ENCODE data around the gene DAGLA.

DAGLA gene

DNA sequence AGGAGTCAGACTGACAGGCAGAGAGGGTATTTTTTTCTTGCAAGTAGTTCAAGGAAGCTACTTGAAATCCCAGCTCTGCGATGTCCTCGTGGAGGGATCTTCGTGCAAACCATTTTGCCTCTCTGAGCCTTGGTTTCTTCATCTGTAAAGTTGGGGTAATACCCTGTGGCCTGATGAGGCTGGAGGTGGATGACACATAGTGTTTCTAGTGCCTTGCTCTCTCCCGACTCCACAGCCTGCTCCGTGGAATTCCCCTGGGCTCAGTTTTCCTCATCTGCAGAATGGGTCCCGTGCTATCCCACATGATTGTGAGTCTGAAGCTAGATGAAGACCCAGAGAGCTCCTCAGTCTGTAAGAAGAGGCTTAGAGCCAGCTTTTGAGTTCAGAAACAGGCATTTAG, 32.7 kb downstream of the DAGLA start:
- DNase-seq: no peak

DNA sequence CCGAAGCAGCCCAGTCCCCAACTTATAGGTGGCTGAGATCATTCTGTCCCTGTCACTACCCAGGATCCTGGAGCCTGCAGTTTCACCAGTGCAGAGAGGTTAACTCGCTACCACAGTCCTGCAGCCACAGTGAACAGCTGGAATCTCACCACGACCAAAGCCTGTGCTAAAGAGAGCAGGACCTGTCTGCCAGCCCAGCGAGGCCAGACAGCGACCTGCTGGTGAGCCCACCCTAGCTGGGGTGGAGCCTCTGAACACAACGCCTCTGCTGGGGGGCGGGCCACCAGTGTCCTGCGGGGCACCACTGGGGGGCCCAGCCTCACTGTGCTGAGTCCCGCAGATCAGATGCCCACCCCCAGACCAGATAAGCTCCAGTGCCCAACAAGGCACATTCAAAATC, 33.3 kb downstream of the DAGLA start:
- DNase-seq: no peak

DNA sequence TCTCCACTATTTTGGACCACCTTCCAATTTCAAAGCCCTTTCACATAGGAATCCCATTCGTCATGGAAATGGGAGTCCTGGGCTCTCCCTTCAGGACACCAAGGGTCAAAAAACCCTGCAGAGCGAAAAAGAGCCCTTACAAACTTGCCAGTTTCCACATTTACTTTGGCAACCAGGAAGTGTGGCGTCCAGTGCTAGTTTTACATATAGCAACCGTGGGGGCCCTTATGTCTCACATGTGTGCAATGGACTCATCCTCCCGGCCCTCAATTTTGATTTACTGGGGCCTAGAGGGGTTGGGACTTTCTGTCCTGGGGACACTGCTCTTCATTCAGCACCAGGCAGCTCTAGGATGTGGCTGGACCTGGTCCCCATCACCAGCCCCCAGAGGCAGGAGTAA, 33.7 kb downstream of the DAGLA start:
- no peak for DNase-seq

DNA sequence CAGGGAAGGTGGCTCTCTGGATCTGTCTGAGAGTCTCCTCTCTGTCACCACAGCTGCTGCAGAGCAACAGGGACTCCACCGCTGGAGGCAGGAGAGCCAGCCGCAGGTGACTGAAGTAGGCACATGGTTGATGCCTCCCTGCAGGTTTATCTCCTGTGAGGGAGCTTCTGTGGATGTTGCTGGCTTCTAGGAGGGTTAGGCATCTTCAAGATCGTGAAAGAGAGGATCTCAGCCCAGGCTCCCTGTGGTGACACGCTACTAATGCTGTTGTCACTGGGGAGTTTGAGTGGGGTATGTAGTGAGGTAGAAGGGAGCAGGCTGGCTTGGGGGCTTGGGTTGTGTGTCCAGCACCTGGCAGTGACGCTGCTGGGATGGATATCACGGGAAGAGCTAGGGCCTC, 34.1 kb downstream of the DAGLA start:
- no peak for DNase-seq

DNA sequence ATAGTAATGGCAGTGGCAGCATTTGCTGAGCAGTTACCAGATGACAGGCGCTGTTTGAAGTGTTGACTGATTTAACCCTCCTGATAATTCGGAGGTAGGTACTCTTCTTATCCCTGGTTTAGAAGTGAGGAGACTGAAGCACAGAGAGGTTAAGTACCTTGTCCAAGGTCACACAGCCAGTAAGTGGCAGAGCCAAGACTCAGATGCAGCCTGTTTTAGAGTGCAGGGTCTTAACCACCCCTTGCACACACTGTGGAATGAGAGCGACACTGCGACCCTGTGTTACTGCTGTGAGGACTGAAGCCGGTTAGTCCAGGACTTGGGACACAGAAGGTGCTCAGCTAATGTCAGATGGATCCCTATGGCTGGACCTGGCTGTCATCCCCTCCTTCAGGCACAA, 34.7 kb downstream of the DAGLA start:
- DNase-seq: no peak

DNA sequence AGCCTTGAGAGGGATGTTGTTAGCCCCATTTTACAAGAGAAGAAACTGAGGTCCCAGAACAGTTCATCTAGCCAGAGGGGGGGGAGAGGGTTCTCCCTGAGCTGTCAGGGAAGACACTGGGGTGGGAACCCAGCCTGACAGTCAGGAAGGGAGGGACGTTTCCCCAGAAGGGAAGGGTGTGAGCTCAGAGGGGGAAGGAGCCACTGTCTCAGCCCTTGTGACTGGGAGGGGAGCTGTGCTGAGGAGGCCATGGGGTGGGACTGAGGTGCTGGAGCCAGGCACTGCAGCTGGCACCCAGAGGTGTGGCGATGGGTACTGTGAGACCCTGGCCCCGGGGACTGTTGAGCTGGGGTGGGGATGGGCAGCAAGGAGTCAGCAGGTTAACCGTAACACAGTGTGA, 35.7 kb downstream of the DAGLA start:
- no peak for DNase-seq

DNA sequence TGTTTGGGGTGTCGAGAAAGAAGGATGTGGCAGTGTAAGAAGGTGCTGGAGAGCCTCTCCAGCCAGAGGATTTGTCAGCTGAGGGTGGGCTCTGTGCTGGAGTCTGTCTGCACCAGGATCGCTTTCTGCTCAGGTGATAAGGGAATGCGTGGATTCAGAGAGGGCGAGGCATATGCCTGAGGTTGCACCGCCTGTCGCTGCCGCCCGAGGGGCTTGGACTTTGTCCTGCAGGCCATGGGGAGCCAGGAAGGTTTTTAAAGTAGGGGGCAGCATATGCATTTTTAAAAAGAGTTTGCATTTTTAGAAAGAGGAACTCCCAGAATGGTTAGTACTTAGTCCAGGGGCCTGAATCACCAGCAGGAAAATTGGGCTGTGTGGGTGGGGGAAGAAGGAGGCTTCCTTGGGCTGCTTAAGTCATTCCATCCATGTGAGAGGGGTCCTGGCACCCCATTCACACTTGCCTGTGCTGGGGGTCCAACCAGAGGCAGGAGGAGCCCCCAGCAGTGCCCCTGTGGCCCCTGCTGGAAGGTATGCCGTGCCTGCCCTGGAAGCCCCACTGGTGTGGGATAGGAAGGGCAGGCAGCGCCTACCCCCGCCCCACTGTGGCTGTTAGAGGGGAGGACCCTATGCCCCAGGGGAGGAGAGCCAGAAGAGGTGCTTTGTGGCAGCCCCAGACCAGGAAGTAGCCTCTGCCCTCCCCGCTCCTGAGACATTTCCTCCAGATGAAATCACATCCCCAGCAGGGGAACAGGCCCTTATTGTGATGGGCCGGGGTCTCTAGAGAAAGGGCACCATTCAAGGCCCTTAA, 36.5 kb downstream of the DAGLA start:
- DNase-seq: no peak

DNA sequence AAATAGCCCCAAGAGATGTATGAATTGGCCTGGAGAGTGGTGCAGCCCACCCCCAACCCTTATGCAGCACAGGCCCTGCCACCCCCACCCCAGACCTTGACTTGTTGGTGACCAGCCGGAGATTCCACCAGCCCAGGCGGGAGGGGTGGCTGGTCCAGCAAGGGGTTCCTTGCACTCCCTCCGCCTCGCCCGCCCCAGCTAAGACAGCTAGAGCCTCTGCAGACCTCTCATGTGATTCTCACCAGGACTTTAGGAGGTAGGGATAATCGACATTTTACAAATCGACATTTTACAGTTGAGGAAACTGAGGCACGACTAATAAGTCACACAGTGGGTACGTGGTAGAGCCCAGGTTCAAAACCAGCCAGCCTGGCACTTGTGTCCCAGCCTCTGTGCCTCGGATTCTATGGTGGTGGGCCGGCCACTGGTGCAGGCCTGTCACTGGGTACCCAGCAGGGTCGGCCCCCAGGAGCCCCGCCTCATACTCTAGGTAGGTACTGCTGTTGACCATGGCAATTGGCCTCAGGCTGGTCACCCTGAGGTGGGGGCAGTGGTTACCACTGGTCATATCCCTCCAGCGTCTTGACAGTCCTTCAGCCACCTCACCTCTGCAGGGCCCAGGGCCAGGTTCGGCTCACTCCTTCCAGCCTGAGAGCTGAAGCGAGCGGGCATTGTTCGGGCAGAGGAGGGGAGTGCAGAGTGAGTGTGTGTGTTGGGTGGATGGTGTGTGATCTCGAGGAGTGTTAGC, 37.3 kb downstream of the DAGLA start:
- DNase-seq: no peak

DNA sequence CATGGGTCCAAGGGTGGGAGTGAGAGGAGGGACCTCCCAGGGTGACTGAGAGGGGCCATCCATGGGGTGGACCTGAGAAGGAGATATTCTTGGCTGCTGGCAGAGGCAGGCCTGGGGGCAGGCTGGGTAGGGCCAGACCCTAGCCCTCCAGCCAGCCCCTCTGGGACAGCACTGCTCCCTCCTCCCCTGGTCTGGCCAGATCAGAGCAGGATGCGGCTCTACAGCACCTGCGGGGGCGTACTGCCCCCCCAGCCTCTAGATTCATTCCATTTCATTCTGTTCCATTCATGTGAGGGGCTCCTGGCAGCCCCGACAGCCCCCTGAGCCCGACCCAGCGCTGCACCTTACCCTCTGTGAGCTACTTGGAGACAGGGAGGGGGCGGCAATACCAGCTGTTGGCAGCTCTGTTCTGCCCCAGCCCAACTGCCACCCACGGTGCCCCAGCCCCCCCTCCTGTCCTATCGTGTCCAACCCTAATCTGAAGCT, 37.9 kb downstream of the DAGLA start:
- DNase-seq: no peak

DNA sequence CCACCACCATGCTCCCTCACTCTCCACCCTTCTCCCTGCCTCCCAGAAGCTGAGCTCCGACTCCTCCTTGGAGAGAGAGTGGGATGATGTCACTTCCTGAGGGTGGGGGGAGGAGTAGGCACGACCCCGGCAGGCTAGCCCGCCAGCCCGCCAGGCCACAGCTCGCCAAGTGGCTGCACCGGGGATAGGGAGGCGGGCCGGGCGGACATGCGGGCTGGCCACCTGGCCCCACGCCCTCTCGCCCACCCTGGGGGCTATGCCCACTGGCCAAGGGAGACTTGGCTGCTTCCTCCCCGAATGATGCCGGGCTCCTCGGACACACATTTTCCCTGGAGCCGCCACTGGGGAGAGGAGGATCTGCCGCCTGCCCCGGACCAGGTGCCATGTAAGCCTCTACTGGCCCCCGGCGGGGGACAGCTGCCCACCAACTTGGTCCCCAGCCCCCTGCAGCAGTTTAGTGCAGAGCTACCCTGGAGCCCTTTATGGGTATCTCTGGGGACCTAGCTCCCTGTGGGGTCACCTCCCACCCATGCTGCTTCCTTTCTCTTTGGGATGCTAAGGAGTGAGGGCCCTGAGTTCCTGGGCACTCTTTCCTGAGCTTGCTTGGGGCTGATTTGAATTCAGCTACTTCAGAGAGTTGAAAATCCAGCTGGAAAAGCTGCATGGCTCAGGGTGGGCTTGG, 38.6 kb downstream of the DAGLA start:
- no peak for DNase-seq

DNA sequence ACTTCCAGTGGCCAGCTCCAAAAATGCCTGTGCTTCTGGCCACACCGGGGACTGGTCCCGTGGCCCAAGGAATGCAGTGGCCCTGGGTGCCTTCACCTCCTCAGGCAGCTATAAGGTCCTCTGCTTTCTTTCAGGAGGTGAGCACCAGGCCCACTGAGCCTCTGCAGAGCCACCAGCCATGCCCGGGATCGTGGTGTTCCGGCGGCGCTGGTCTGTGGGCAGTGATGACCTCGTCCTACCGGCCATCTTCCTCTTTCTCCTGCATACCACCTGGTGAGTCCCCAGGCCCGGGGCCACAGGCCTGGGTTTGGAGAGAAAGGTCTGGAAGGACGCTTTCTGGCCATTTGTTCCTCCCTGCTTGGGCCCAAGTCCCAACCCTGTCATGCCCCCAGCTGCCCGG, 39.8 kb downstream of the DAGLA start:
- no peak for DNase-seq

DNA sequence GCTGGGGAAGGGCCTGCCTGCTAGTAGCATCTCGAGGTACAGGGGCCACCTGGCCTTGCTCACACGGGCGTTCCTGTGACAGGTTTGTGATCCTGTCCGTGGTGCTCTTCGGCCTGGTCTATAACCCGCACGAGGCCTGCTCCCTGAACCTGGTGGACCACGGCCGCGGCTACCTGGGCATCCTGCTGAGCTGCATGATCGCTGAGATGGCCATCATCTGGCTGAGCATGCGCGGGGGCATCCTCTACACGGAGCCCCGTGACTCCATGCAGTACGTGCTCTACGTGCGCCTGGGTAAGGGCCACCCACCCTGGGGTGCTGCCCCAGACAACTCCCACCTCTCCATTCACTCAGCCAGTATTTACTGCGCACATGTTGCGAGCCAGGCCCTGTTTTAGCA, 40.4 kb downstream of the DAGLA start:
- DNase-seq: no peak

DNA sequence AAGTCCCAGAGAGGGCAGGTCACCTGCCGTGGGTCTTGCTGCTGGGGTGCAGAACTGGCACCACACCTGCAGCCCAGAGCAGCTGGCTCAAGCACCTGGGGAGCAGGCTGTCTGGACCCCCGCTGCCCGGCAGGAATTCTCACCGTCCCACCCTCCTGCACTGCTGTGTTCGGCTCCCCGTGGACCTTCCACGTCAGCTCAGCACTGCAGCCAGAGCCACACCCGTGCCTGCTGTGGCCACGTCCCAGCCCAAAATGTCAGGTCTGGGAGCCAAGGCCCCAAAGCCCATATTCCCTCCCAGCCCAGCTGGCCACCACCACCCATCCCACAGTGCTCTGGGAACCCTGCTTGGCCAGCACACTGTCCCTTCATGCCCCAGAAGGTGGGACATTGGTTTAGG, 44.2 kb downstream of the DAGLA start:
- no peak for DNase-seq

DNA sequence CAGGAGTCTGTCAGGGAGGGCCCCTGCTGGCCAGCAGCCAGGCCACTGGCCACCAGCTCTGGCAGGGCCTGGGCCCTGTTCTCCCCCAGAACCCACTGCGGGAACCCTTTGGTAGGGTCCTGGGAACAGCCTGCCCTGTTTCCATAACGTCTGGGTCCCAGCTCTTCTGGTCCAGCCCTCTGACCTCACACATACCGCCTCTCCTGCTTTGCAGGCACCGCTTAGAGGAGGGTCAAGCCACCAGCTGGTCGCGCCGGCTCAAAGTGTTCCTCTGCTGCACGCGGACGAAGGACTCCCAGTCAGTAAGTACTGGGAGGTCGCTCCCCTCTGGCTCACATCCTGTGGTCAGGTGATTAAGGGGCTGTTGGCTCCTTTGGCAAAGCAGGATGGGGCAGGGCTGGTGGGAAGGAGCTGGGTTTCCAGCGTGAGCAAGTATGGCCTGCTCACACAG, 45.6 kb downstream of the DAGLA start:
- no peak for DNase-seq

DNA sequence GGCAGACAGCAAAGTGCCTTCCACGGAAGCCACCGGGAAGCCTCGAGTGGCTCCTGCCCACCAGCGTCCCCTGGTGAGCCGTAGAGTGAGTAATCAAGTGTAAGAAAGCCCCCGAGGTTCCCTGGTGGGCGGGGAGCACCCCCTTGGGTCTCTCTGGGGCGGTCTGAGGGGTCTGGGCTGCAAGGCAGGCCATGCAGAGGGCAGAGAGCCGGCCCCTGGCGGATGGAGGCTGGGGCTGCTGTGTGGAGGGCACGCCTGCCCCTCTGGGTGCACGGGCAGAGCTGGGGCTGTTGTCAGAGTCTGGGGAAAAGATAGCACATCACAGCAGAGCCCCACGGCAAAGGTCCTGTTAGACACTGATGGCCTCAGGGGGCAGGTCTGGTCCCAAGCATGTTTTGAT, 46.6 kb downstream of the DAGLA start:
- DNase-seq: no peak

DNA sequence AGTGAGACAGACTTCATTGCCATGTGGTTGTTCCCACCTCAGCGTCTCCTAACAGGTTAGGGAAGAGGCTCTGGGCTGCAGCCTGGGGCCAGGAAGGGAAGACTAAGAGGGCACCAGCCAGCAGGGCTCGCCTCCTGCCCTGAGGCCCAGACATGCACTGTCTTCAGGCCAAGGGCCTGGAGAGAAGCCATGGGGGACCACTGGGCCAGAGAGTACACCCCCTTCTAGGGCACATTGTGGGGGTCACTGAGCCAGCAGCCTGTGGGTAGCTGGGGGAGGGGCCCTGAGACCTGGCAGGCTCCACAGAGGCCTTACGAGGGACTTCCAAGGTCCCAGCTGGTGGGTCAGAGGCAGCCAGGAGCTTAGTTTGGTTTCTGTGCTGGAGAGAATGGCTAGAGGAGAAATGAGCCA, 47.2 kb downstream of the DAGLA start:
- DNase-seq: no peak

DNA sequence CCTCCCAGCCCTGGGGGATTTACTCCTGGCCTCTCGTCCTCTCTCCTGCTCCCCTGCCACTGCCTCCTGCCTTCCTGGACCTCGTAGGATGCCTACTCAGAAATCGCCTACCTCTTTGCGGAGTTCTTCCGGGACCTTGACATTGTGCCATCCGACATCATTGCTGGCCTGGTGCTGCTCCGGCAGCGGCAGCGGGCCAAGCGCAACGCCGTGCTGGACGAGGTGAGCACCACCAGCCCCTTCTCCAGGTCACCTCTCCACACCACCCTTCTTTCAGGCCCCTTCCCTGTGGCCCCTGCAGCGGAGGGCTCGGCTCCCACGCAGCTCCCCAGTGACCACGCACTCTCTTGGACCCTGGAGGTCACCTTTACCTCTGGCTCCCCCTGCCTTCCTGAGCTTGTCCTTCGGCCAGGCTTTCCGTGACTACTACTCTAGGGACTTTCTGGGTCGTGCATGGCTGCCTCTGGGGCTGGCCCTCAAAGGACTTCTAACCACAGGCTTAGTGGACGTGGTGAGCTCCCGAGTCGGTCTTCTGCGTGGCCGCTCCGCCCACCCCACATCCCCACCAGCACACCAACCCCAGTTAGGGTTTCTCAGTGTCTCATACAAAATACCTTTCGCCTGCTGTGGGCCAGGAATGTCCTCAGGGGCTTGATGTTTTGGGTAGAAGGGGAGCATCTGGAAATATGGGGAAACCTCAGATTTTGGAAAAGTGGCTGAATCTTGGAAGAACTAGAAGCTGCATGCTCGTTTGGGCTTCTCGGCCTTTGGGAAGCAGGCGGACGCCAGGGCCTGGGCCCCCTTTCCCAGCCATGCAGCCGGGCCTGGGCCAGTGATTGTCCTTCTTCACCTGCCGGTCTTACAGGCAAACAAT, 48.1 kb downstream of the DAGLA start:
- no peak for DNase-seq

DNA sequence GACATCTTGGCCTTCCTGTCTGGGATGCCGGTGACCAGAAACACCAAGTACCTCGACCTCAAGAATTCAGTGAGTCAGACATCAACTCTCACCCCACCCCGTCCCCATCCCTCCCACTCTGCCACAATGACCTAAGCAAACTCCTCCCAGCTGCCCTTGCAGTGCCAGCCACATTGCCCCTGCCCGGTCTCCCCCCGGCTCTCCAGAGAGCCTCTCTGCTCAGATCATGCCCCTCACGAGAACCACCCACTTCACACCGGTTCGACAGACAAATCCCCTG, 48.7 kb downstream of the DAGLA start:
- no peak for DNase-seq

DNA sequence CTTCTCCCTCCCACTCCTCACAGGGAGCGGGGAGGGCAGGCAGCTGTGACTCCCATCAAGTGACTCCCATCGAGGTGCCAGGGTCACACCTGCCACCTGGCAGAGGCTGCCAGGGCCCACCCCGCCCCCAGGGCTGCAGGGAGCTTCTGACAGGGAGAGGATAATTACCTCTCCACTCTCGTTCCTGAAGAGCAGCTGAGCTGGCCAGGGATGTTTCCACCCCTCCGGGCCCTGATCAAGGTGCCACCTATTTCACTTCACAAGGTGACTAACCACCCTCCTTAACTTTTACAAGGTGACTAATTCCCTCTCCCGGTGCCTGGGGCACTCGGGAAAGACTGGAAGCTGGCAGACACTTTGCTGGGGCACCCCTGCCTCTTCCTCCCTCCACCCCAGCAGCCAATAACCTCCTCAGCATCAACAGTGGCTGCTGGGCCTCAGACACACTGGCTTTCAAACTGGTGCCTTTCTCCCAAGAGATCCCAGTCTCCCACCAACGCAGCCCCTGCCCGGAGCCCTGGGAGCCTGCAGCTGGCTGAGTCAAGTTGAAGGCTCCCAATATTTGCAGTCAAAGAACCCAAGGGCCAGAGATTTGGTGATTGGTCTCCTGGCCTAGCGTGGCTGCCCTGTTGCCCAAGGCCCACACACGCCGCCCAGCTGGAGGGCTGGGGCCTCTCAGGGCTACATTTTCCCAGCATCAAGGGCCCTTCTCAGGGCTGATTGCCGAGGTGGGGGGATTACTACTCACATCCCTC, 50.2 kb downstream of the DAGLA start:
- no peak for DNase-seq

DNA sequence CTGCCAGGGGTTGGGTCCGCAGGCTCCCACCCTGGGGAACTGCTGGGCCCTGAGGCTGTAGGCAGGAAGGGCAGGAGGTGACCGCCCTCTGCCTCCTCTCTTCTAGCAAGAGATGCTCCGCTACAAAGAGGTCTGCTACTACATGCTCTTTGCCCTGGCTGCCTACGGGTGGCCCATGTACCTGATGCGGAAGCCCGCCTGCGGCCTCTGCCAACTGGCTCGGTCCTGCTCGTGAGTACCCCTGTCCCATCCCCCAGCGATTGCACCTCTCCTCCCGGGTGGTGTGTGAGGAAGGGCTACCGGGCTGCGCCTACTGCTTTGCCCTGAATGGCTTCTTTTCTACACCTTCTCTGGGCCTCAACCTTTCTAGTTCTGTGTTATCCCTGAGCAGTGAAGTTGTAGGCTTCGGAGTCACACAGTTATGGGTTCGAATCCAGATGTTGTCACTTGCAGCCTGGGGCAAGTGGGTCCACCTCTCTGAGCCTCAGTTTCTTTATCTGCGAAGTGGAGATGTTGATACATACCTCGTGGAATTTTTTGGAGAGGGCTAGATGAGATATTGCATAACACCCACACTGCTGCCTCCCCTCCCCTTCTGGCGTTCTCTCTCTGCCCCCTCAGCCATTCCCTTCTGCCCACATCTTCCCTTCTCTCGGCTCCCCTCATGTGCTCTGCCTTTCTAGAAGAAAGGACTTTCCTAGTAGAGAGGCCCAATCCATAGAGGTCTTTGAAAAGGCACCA, 51.2 kb downstream of the DAGLA start:
- DNase-seq: no peak

DNA sequence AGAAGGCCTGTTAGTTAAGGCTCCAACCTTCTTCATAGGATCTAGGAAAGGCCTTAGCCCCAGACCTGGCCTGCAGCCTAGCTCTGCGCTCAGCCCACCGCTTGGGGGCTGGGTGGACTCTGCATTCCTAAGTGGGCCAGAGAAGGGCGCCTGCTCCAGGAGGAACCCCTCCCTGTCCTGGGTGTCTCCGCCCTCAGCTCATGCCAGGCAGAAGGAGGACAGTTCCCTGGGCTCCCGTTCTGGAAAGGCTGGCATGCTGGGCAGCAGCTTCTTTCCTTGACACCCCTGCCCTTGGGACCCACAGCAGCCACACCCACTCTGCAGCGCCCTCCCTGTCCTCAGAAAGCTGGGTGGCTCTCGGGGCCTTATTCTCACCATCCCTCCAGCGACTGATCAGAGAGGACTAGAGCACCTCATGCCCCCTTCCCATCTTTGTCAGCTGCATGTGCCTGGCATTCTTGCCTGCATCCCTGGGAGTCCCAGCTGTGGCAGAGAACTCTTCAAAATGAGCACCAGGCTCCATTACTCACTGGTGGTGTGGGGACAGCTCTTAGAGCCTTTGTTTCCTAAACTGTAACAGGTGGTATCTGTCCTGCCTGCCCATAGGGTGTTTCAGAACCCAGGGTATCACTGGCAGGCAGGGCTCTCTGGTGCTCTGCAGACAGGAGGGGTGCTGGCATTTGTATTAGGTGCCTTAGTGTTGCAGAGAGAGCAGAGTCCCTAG, 51.9 kb downstream of the DAGLA start:
- no peak for DNase-seq

All from CD4-positive, alpha-beta T cell treated with Interleukin-17A for 4 hours (primary cell).